GM19463 (cell line): ENCODE data around the gene FAXDC2.

Experiments
- ATAC-seq: cut with Tn5 transposase; IDR thresholded peaks from one replicate; pipeline ENCODE4 v1.9.1; 2021; ENCODE audit warnings: mild to moderate bottlenecking, moderate library complexity; ENCODE audit not compliant: unreplicated experiment

The FAXDC2 gene

GRCh38 chr5:154797762-154798161 is 52.6 kb downstream of the FAXDC2 start:
- ATAC-seq: no peak

- ATAC-seq: no peak
These were observed 55.2 kb downstream of the FAXDC2 start for GRCh38 chr5:154795235-154795596.

GRCh38 chr5:154794525-154795234 is 55.7 kb downstream of the FAXDC2 start:
- ATAC-seq: no peak

GRCh38 chr5:154793599-154794524 is 56.5 kb downstream of the FAXDC2 start:
- no peak for ATAC-seq

- ATAC-seq: peak; percentile 83
These were observed 58.9 kb downstream of the FAXDC2 start for GRCh38 chr5:154791535-154791934.

- ATAC-seq: no peak
These were observed 62.2 kb downstream of the FAXDC2 start for GRCh38 chr5:154788212-154788611.

GRCh38 chr5:154786414-154786813 is 64.0 kb downstream of the FAXDC2 start:
- ATAC-seq: no peak

- ATAC-seq: no peak
These were observed 65.5 kb downstream of the FAXDC2 start for GRCh38 chr5:154784856-154785255.

GRCh38 chr5:154783774-154784460 is 66.5 kb downstream of the FAXDC2 start:
- ATAC-seq: peak; percentile 40

GRCh38 chr5:154782812-154783592 is 67.4 kb downstream of the FAXDC2 start:
- no peak for ATAC-seq

GRCh38 chr5:154782326-154782725 is 68.1 kb downstream of the FAXDC2 start:
- no peak for ATAC-seq

GRCh38 chr5:154780128-154780527 is 70.3 kb downstream of the FAXDC2 start:
- no peak for ATAC-seq

GRCh38 chr5:154779105-154779504 is 71.3 kb downstream of the FAXDC2 start:
- no peak for ATAC-seq

GRCh38 chr5:154778534-154778933 is 71.9 kb downstream of the FAXDC2 start:
- ATAC-seq: no peak

GRCh38 chr5:154776167-154776566 is 74.2 kb downstream of the FAXDC2 start:
- no peak for ATAC-seq

GRCh38 chr5:154773326-154773725 is 77.1 kb downstream of the FAXDC2 start:
- ATAC-seq: no peak

- no peak for ATAC-seq
These were observed 79.0 kb downstream of the FAXDC2 start for GRCh38 chr5:154771383-154771901.

GRCh38 chr5:154770111-154770510 is 80.3 kb downstream of the FAXDC2 start:
- ATAC-seq: no peak
